Measurements from ENCODE around the gene NLRP3.
"Not testable (repeated sequence)": the region's sequence is repeated elsewhere in the genome, so short reads cannot be mapped to it uniquely, and the experiment has no call there.

GRCh38 chr1:247374651-247375334, 41.2 kb upstream of the NLRP3 start:
- not testable (repeated sequence) for TF ChIP-seq CTCF, POLR2A (IDR thresholded peaks at IDR 0.05)

All from uterus (tissue), 2 donors.